Erythroblast (primary cell): ENCODE measurements around the gene FASTK.

Source experiments
- GATA1 ChIP-seq: IDR thresholded peaks from 2 replicates; pipeline ENCODE4 v1.6.1; 2011; ENCODE audit warnings: low read depth, mild to moderate bottlenecking, control low read depth, low read length, moderate library complexity
- POLR2A ChIP-seq: IDR thresholded peaks from 2 replicates; pipeline ENCODE4 v1.6.1; 2011; ENCODE audit warnings: mild to moderate bottlenecking, low read length

GRCh38 chr7:151119055-151119415 lies 38.4 kb upstream of the FASTK start:
- TF ChIP-seq POLR2A: no peak
- no peak for TF ChIP-seq GATA1
